Lung (tissue), 12 donors: ENCODE data around the gene TNS3. TPM values are rescaled to one million over a fixed set of nuclear protein-coding genes. Genes with fewer than 3 reads are reported as not detected.

Experiments
- ATAC-seq: fragments of 200-7000 bp; cut with Tn5 transposase; one replicate; pipeline ENCODE4 v1.9.1; 2020; ENCODE audit warnings: moderate number of reproducible peaks; ENCODE audit not compliant: insufficient read depth, low FRiP score
- DNase-seq, 3 donors: peaks; one replicate each; pipeline ENCODE4 v3.0.0-alpha.2; 2013 to 2017
- H3K27ac ChIP-seq, 2 donors: one replicate each; pipeline ENCODE4 v1.5.1; 2013; ENCODE audit warnings: mild to moderate bottlenecking in 2 of 2, moderate library complexity in 2 of 2, control low read depth in 1 of 2, inconsistent platforms in 1 of 2, low read depth in 1 of 2, low read length in 1 of 2
- H3K27me3 ChIP-seq, 3 donors: one replicate each; pipeline ENCODE4 v1.5.1; 2013; ENCODE audit warnings: low read length in 2 of 3; ENCODE audit not compliant: control insufficient read depth in 3 of 3, insufficient read depth in 3 of 3
- H3K36me3 ChIP-seq, 4 donors: one replicate each; pipeline ENCODE4 v1.5.1; 2013; ENCODE audit warnings: low read length in 4 of 4, mild to moderate bottlenecking in 1 of 4, moderate library complexity in 1 of 4; ENCODE audit not compliant: control insufficient read depth in 4 of 4, insufficient read depth in 4 of 4
- H3K4me1 ChIP-seq, 5 donors: one replicate each; pipeline ENCODE4 v1.5.1; 2013; ENCODE audit warnings: low read length in 5 of 5, mild to moderate bottlenecking in 2 of 5, moderate library complexity in 1 of 5; ENCODE audit not compliant: control insufficient read depth in 5 of 5, insufficient read depth in 5 of 5
- H3K4me3 ChIP-seq: one replicate; pipeline ENCODE4 v1.5.1; 2013; ENCODE audit warnings: mild to moderate bottlenecking, control low read depth, moderate library complexity
- H3K9ac ChIP-seq, 2 donors: one replicate each; pipeline ENCODE4 v1.5.1; 2013; ENCODE audit warnings: low read length in 2 of 2, control low read depth in 1 of 2; ENCODE audit not compliant: insufficient read depth in 1 of 2
- H3K9me3 ChIP-seq, 4 donors: one replicate each; pipeline ENCODE4 v1.5.1; 2013; ENCODE audit warnings: low read length in 3 of 4, mild to moderate bottlenecking in 1 of 4, moderate library complexity in 1 of 4; ENCODE audit not compliant: control insufficient read depth in 4 of 4, insufficient read depth in 3 of 4
- WGBS, 2 donors: extraction: QIAGEN DNeasy Blood & Tissue Kit; methylation state at CpG; one replicate each; pipeline ENCODE4 v1.1.7; 2013; 5-methylcytosine and 5-hydroxymethylcytosine counted together
- polyA plus RNA-seq, 2 donors: library from polyadenylated mRNA; stranded (reverse); fragments of 200-250 nt; gene quantifications; one replicate each; pipeline ENCODE4 v1.2.1, GENCODE V29; 2013
- total RNA-seq, 2 donors: library from RNA; depleted of rRNA in 1 of 2; stranded (reverse); fragments of >200 nt in 1 of 2; gene quantifications; one replicate each; pipeline ENCODE4 v1.2.1, GENCODE V29; 2014 to 2021
- TF ChIP-seq, protein P1 (sequence below): IDR thresholded peaks from 2 replicates; pipeline ENCODE4 v1.5.1; 2012; ENCODE audit warnings: mild to moderate bottlenecking; ENCODE audit errors: control extremely low read depth, extremely low read depth
- donor health status: control.
- donor health status: control.
- donor health status: Bipolar disorder and iron deficiency.
- donor health status: healthy.
- donor health status: DM: yes; HTN: yes; CAD: no.

TNS3 gene
- total and polyA plus RNA-seq, 4 donors = 23.8 to 140 (median 85.7) TPM

DNA sequence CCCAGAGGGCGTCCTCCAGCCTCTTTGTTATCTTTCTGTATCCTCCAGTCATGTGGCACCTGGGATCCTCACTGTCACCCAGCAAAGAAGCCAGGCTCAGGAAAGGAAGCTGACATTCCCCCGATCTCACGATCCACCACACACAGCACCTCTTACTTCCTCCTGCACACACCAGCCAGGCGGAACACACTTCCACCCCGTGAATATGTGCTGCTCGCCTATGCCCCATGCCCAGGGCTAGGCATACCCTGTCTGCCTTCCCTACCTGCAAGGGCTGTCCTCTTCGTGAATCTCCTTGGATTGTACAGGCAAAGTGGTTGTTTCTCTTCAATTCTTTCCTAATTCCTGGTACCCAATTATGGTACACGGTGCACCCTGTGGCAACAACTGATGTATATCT lies 191.0 kb downstream of the TNS3 start:
- TF ChIP-seq, protein P1, sequence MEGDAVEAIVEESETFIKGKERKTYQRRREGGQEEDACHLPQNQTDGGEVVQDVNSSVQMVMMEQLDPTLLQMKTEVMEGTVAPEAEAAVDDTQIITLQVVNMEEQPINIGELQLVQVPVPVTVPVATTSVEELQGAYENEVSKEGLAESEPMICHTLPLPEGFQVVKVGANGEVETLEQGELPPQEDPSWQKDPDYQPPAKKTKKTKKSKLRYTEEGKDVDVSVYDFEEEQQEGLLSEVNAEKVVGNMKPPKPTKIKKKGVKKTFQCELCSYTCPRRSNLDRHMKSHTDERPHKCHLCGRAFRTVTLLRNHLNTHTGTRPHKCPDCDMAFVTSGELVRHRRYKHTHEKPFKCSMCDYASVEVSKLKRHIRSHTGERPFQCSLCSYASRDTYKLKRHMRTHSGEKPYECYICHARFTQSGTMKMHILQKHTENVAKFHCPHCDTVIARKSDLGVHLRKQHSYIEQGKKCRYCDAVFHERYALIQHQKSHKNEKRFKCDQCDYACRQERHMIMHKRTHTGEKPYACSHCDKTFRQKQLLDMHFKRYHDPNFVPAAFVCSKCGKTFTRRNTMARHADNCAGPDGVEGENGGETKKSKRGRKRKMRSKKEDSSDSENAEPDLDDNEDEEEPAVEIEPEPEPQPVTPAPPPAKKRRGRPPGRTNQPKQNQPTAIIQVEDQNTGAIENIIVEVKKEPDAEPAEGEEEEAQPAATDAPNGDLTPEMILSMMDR = no peak
- no peak for ATAC-seq
- peaks cover 0 to 40% (median 31%) of the 10 kb centered on the region in 4 donors for H3K36me3 ChIP-seq

DNA sequence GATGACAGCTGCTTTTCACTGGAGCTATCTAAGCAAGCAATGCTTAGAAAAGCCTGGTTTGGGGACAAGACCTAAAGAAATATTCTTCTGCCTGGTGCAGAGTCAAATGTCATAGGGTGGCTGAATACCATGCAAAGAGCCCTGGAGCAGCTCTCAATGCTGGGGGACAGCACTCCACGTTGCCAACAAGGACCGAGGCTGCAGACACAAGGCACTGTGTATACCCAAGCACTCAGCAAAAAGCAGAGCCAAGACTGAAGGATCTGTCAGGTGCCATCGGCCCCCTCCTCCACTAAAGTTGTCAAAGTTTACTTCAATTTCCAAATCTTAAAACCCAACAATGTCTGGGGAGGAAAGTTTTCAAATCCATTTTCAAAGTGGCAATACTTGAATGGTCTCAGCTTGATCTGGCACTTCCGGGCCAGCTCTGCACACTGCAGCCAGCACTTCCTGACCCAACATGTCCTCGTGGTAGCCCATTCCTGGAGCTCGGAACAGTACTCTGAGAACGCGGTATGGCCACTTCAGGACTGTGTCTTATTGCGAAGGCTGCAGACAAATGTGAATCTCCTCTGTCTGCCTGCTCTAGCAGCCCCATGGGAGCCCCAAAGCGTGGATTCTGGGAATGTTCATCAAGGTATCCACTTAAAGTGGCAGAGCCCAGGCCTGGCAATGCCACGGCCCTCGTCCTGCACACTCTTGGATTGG lies 191.8 kb downstream of the TNS3 start:
- Histone ChIP-seq H3K9me3 (no peaks in the 10 kb centered on the region), H3K27ac (no peak overlapping the region), H3K27me3 (no peaks in the 10 kb centered on the region), H3K9ac (no peak overlapping the region), H3K4me1 (peaks cover 0 to 40% (median 12%) of the 10 kb centered on the region in 5 donors), H3K4me3 (no peak overlapping the region), H3K36me3 (peaks cover 0 to 34% (median 24%) of the 10 kb centered on the region in 4 donors)
- TF ChIP-seq, protein P1 = no peak
- 74 to 87% methylated on average over 12 of the region's 12 CpGs for WGBS, 2 donors
- no peak for ATAC-seq
- no peak for DNase-seq

More for the DNA sequence above, 191.0 kb downstream of the TNS3 start:
- Histone ChIP-seq H3K4me1 (peaks cover 0 to 37% (median 5%) of the 10 kb centered on the region in 5 donors), H3K9me3 (no peaks in the 10 kb centered on the region), H3K9ac (no peak overlapping the region), H3K27me3 (no peaks in the 10 kb centered on the region), H3K4me3 (no peak overlapping the region), H3K27ac (no peak overlapping the region)
- DNase-seq = no peak
- 73 to 87% methylated on average over 8 of the region's 8 CpGs for WGBS, 2 donors

DNA sequence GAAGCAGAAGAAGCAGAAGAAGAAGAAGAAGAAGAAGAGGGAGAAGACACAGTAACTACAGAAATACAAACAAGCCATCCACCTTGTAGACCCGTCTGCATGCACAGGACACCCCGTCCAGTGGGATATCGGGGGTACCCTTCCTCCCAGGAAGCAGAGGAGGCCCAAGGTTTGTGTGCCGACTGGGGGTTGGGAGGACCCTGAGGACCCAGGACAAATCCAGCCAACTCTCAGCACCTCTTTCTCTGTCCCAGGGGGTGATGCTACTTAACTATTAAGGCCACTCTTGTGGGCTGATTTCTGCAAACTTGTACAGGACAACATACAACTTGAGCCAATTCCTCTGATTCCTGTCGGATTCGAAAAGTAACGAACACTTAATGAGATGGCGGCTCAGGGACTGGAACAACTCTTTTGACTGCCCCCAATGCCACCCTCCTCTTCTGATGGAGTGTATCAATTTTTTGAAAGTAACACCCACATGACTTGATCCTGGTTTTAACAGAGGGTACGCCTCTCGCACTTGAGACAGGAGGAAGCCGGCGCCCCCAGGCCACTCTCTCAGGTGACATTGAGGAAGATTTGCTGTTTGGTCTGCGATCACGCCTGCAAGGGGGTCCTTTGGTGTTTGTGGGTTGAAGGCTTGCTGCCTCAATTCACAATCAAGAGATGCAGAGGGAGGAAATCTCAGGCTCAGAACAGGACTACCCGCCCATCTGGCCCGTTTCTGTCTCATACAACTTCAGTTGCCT lies 192.6 kb downstream of the TNS3 start:
- no peaks in the 10 kb centered on the region for H3K9me3 ChIP-seq
- ATAC-seq (no peak), DNase-seq (no peak)
- WGBS, 2 donors = 96 to 97% methylated on average over 16 of the region's 16 CpGs
- H3K4me3 ChIP-seq = no peak overlapping the region
- no peaks in the 10 kb centered on the region for H3K27me3 ChIP-seq
- TF ChIP-seq, protein P1 = no peak
- H3K4me1 ChIP-seq = peaks cover 0 to 47% (median 14%) of the 10 kb centered on the region in 5 donors
- no peak overlapping the region for H3K27ac ChIP-seq
- H3K36me3 ChIP-seq = peaks cover 0 to 26% (median 19%) of the 10 kb centered on the region in 4 donors
- H3K9ac ChIP-seq = no peak overlapping the region
